ENCODE measurements around the gene FMOD.

The FMOD gene

DNA sequence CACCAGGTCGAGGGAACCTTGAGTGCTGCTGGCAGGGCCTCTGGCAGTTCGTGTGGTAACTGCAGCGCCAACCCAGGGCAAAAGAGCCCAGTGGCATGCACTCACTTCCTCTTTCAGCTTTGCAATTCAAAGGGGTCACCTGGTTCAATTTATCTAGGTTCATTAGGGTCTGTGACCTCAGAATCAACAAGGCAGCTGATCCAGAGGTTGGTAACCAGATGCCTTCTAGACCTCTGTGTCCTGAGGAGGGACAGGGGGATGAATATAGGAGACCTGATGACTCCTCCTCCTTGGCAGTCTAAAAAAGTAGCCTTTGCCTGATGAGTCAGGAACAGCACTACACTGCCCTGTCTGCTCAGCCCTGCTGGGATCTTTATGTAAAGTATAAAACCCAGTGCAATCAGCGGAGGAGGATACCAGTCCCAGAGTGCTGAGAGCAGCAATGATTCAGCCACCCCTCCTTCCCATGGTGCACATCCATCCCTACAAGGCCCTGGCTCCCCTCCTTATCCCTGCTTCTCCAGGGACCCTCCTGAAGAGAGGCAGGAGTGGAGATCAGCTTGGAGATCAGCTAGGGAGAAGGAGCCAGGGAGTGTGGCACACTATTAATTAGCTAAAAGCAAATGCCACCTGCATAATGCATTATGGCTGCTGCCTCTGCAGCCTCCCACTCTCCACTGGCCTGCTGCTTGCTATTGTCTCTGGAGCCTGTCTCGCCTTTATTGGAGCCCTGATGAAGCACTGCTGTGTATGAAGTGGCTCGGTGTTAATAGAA, 11.2 kb upstream of the FMOD start:
- DNase-seq (ENCODE audit: low spot score) = peak; percentile 72

DNA sequence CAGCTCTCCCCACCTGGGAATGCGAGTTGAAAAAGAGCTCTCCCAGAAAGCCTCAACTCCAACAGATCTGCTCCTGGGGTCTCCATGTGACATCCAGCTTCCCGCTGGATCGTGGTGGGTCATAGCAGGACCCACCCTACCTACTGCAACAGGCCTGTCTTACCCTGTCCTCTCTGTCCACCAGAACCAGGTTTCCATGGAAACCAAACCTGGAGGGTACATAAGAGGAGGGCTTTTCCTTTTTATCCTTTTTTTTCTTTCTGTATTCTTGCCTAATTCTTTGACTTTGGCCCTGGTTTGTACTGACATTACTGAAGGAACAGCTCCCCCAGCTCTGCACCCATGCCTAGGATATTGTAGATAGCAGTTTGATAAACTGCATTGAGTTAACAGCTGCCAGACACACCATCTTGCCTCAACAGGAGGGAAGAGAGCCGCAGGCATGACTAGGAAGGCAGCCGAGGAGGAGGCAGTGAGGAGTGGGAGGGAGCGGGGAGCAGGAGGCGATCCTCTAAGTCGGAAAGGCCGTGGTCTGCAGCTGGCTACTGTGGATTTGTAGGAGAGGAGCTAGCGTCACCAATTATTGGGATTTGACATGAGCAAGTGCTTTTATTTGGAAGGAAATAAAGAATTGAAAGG, 9.7 kb upstream of the FMOD start:
- no peak for DNase-seq (ENCODE audit: low spot score)

DNA sequence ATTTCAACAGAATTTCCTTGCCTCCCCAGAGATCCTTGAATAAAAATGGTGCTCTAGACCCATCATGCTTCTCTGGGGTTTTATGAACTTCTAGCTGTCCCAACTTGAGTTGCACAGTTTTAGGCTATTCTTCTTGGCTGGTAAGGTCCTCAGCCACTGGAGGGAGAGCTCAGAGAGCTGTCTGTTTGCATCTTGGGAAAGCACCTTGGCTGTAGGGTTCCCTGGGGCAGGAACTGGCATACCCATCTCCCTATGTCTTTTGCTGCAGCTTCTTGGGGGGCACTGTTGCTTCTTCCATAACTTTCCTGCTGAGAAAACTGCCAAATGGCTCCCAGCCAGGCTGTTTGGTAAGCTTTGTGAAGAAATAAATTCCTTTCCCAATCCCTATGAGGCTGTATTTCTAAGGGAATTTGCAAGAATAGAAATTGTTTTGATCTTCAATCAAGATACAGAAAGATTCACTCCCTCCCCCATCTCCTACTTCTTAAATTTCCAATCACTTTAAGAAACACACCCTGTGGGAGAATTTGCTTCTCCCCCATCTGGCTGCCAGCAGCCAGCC, 8.2 kb upstream of the FMOD start:
- no peak for DNase-seq (ENCODE audit: low spot score)

DNA sequence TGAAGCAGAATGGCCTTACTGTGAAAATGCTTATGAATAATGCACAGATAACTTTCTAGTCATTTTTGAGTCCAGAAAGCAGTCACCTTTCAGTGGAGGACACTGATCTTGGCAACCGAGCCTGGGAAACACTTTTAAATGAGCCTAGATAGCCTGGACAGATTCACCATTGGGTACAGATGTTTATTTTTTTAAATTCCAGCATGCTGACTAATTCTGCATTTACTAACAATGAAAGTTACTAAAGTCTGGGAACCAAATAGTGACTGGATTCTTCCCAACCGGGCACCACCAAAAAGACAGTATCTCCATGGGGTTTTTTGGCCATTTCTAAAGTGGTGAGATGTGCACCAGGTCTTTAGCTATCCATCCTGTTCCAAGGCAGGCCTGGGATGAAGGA, 3.3 kb upstream of the FMOD start:
- peak; percentile 80 for DNase-seq (ENCODE audit: low spot score)

DNA sequence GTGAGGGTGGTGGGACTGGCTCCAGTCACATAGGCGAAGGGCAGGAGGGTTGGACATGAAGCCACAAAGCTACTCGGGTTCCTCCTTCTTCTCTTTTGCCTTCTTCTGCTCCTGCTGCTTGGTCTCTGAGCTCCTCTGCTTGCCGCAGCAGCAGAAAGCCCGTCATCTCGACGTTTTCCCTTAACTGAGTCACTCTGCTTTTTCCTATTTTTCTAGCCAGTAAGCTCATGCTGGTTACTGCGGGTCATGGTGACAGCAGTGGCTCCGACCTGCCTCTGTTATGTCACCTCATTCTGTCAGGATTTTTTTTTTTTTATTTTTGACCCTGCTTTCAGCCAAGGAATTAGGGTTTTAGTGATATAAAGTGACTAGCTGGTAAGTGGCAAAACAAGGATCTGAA, 2.6 kb upstream of the FMOD start:
- DNase-seq (ENCODE audit: low spot score) = no peak

DNA sequence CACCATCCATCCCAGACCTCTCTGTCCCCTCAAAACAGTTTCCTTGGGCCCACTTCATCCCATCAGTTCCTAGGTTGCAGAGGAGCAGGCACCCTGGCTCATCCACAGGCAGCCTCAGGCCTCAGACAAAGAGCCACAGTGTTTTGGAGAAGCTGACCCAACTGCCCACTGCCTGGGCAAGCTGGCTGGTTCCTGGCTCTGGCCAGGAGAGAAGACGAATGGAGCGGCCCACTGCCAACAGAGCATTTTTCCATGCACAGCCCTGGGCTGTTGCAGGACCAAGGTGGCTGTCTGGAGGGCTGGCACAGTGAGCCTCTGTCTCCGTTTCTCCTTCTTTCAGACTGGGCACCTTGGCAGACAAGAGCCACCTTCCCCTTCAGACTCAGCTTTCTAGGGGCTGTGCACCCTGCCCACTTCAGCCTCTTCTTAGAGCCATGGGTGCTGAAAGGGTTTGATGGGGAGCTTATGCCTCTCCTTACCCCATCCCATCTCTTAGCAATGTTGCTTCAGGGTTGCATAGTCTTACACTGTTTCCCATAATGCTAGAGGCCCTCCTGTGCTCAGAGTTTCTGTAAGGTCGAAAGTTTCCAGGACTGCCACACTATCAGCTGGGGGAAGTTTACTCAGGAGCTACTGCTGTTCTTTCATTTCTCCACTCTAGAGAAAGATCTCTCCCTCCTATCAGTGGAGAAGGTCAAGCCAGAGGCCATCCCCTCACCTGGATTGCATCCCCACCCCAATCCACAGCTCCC, 973 bp downstream of the FMOD start:
- DNase-seq (ENCODE audit: low spot score) = no peak

DNA sequence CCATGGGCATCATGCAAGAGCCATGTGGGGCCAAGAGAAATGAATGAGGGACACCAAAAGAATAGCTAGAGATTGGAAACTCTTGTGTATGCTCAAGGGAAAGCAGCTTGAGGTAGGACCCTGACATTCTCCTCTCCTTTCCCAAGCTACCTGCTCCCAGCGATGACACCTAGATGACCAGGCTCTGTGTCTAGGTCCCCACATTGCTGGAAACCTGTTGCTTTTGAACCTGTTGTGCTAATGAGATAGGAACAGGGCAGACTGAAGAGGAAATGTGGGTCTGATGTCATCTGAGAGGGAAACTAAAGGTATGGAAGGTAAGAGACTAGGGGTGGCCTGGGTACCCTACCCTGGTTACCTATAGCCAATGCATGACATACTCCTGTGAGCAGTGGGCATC, 1.8 kb downstream of the FMOD start:
- DNase-seq (ENCODE audit: low spot score) = no peak

DNA sequence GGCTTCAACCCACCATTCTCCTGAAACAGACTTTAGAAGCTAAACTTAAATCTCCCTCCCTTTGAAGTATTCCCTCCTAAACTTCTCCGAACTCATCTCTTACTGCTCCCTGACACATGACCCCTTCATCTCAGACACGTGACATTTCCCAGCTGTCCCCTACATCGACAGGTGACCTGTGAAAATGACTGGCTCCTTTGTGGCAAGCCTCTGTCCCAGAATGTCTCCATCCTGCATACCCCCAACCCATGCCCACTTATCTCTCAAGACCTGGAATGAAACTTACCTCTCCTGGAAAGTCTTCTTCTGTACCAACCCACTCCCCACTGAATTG, 4.2 kb downstream of the FMOD start:
- DNase-seq (ENCODE audit: low spot score) = no peak

DNA sequence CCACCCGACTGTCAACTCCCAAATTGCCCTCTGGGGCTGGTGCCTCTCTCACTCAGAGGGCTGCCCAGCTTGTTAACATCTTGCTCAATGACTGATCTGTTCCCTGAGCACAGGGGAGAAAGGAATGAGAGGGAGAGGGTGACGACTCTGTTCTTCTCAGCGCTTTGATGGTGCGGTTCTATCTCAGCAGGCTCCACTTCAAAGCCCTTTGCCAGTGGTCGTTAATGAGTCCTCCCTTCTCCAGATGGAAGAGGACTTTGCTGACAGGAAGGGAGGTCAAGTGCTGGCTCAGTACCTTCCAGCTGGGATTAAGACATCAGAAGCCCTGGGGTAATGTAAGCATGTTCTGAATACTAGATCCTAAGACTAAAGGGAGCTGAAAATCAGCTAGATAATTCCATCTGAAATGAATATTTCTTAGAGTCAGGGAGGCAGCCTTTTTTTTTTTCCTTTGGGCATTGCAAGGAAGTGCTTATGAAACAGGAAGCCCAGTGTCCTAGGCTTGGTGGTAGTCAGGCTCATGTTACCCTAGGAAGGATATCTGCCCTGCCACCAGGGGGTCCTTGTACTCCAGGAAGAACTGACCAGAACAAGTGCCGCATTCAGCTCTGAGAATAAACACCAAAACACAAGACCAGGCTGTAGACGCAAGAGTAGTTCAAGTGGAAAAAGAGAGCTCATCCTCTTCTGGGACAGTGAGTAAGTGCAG, 4.7 kb downstream of the FMOD start:
- DNase-seq (ENCODE audit: low spot score) = no peak

DNA sequence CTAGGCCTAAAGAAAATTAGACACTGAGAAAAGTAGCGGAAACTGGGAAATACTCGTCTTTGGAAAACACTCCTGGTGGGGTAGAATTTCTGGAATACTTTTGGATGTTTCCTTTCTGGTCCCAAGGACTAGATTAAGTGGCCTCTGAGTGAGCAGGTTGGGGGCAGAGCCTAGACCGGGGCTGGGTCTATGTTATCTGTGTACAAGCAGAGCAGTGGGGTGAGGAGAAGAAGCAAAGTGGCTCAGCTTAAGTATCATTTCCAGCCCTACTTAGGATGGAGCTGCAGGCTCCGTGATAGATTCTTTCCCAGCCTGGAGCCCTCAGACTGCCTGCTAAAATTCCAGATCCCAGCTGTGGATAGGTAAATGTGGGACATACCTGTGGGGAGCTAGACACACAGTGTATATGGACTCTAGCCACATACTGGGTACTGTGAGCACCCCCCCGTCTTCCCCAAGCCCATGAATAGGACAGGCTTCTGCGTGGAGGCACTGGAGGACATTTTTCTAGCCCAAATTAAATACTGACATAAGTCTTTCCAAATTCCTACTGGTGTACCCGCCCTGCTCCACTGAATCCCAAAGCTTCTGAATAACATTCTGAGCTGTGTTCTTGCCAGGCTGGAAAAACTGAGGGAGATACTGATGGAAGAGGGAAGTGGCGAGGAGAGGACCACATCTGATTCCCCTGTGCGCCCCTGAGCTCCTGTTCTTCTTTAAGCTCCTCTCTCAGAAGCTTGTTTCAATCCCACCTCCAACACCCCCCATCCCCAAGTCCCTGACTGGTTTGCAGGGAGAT, 6.8 kb downstream of the FMOD start:
- no peak for DNase-seq (ENCODE audit: low spot score)

DNA sequence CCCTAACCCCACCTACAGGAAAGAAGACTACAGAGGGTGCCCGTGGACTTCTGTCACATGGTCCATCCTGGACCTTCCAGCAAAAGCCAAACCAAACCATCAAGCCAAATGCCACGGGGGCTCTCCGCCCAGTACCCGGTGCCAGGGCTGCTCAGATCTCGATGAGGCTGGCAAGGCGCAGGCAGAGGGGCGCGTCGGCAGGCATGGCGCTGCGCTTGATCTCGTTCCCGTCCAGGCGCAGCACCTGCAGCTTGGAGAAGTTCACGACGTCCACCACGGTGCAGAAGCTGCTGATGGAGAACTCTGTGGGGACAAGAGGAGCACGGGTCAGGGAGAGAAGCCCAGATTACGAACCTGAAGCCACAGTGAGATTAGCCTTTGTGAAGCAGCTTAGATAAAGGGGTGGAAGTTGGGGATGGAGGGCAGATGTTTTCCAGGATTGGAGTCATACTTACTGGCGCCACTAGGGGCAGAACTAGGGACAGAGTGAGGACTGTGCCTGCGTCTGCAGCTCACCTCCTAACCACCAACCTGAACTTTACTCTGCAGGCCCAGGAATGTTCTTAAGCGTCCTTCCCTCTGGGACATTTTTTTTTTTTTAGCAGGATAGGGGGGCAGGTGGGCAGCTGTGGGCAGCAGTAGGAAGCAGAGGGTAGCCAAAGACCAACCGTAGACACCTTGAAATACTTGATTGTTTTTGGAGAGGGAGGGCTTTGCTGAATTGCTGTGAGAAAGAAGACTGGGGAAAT, 8.6 kb downstream of the FMOD start:
- peak; percentile 69 for DNase-seq (ENCODE audit: low spot score)

DNA sequence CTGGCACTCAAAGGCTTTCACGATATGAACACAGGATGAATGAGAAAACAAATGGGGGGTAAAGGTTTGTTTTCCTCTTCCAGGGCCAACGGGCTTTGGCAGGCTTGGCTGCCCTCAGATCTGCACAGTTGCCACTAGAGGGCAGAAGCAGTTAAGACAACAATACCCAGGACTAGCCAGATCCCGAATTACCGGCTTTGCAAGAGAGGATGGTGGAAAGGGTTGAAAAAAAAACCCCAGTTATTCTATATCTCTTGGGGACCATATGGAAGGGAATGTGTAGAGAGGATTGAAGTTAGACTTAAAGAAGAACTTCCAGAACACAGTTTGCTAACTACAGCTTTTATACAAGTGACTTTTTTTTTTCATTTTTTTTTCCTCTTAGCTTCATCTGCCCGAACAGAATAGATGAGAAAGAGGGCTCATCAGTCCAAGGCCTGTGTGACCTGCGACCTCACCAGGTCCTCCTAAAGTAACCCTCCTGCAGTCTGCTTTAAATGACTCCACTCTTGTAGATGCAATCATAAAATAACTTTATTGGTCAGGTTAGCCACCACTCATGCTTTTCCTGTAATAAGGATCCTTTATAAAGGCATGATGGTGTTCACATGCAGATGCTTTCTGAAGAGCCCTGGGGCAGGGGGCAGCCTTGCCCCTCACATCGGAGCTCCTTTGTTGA, 10.7 kb downstream of the FMOD start:
- peak; percentile 91 for DNase-seq (ENCODE audit: low spot score)

DNA sequence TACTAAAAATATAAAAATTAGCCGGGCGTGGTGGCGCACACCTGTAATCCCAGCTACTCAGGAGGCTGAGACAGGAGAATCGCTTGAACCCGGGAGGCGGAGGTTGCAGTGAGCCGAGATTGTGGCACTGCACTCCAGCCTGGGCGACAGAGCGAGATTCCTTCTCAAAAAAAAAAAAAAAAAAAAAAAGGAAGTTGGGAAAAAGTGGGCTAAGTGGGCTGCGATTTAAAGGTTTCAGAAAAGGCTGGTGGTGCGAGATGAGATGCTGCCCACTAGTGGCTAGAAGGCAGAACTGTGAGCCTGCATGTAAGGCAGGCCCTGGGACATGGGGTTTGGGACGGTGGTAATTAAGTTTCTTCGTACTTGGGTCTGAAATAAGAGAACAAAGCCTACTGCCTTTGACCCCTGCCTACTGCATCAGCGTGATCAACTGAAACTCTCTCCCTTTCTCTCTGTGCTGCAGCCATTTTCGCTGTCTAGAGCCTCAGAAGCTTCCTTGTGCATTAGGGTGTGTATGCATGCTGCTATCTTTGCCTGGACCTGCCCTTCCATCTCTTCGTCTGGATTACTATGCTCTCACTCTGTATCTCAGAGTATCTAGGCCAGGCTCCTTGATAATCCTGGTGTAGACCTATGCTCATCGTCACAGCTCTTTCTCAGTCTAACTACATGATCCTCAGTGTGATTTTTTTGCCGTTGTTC, 12.4 kb downstream of the FMOD start:
- peak; percentile 83 for DNase-seq (ENCODE audit: low spot score)

DNA sequence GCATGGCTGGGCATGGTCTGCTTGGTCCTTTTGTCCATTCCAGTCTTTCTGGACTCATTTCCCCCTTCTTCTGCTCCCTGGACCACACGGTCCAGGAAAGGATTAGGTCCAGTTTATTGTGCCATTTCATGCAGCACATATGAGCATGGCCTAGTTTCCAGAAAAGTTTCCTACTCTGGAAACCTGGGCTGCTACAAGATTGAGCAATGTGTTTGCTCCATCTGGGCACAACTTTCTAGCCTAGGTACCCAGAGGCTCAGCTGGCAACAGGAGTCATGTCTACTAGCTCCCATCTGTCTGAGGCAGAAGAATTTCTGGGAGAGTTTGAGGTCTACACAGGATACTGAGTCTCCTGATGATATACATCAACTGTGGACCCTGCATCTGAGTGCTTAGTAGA, 14.8 kb downstream of the FMOD start:
- no peak for DNase-seq (ENCODE audit: low spot score)

DNA sequence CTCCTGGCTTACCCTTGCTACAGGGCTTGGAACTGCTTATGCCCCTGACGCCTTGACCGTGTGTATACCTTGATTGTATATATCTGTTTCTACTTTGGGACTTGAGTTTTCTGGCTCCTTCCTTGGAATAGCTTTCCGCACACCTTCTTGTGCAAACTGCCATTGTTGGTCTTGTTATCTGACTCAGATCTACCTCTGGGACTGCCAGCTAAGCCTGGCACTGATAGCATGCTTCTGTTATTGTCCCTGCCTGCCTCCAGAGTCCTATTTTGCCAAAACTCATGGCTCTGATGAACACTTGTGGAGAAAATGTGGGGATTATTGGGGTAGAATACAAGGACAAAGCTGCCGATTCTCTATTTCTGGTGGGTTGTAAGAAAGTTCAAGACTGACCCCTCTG, 15.4 kb downstream of the FMOD start:
- DNase-seq (ENCODE audit: low spot score) = no peak

DNA sequence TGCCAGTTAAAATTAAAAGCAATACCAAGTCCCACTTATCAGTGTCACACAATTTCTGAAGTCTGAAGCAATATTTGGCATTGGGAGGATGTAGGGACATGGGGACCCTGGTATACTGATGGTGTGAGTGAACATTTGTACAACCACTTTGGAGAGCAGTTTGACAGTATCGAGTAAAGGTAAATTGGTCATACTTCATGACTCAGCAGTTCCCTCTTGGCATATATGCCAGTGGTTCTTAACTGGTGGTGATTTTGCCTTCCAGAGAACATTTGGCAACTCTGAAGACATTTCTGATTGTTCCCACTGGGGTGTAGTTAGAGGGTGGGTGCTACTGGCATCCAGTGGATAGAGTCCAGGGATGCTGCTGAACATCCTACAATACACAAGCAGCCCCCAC, 19.7 kb downstream of the FMOD start:
- DNase-seq (ENCODE audit: low spot score) = no peak

DNA sequence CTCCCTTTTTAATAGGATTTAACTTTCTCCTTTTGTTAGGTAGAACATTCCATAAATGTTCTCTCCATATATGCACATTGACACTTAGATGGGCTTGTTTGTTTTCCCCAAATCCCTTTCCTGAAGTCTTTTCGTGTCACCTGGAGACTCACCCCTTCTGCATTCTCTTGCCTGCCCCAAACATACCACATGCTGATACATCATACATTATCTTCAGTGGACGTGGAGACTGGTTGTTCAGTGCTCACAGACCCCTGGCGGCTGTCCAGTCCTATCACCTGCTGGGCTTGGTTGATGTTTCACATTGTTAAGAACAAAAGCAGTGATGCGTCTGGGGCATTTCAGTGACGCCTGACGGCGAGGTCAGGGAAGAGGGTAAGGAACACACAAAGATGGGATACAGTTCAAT, 22.2 kb downstream of the FMOD start:
- DNase-seq (ENCODE audit: low spot score) = no peak

DNA sequence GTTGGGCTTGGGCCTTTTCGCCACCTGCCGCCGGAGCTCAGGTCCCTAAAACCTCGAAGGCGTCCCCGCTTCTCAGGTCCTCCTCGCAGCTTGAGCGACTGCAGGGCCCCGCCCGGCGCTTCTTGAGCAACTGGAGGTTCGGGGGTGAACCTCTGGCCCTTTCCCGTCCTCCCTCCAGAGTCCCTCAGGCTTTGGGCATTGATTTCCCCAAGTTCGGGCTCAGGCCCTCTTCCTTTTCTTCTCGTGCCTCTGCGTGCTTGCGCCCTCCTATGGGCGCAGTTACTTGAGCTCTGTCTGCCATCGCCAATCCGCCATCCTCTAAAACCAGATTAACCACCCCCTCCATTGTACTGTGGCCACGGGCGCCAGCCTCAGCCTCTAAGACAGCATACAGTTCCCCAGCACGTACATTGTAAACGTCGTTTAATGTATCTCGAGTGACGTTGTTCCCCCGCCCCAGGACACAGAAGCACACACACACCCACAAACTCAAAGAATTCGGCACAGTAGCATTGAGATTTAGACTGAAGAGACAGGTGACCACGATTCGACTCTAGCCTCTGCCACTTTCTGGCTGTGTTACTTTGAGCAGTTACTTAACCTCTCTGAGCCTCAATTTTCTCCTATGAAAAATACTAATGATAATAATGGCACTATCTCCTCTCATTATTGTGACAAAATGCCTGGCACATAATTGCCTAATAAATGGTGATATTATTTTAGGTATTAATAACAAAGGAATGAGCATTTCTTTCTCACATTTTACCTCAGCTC, 23.1 kb downstream of the FMOD start:
- peak; percentile 54 for DNase-seq (ENCODE audit: low spot score)

Data from hepatic stellate cell (primary cell).